ENCODE data around the gene SPG11.

SPG11 gene

DNA sequence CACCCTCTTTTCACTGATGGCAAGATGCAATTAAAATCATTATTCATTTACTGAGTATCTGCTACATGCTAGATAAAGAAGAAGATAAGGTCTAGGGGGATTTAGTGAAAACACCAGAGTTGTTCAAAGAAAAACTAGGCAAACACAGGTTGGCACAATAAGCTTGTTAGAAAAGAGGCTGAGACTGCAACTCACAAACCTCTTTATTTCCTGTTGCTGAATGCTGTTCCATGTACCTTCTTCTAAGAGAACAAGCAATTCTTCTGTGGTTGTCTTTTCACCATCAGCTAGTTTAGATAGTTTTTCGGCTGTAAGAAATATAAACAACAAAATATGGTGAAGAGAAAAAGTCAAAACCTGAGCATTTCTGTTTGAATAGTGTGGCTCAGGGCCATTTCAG is 65.4 kb downstream of the SPG11 start:
- Histone ChIP-seq H3K27ac (ENCODE audit: insufficient read depth in 1 of 2, low read depth in 1 of 2, low read length in 2 of 2, poor library complexity in 1 of 2, severe bottlenecking in 2 of 2) (no peak overlapping the region), H3K4me3 (ENCODE audit: control insufficient read depth in 1 of 7, extremely low read depth in 1 of 7, insufficient read depth in 4 of 7, low read depth in 2 of 7, low read length in 6 of 7) (no peak overlapping the region), H3K4me1 (ENCODE audit: control extremely low read depth in 1 of 4, control insufficient read depth in 4 of 4, insufficient read depth in 4 of 4, low read length in 3 of 4) (peaks cover 0 to 13% (median 6%) of the 10 kb centered on the region in 4 experiments), H3K27me3 (replicated peaks in 2 of 5; ENCODE audit: control insufficient read depth in 4 of 5, insufficient read depth in 5 of 5, low read length in 4 of 5) (no peaks in the 10 kb centered on the region), H3K36me3 (ENCODE audit: control insufficient read depth in 4 of 4, insufficient read depth in 4 of 4, low read length in 3 of 4) (peaks cover 22 to 57% (median 37%) of the 10 kb centered on the region in 4 experiments), H3K9me3 (ENCODE audit: control extremely low read depth in 1 of 5, control insufficient read depth in 4 of 5, insufficient read depth in 2 of 5, low read depth in 1 of 5, low read length in 4 of 5) (no peaks in the 10 kb centered on the region)
- no peak for DNase-seq
- ChIA-PET POLR2A (no interaction called here), CTCF (interaction anchor here (0.9 to 2.8 kb wide), 5 partner anchors 8 to 20 kb away, joined by 3 to 10 read pairs (median 5); no protein-coding TSS in a partner anchor)
- WGBS (ENCODE audit: insufficient coverage) = 71% methylated on average over 1 of the region's 1 CpG

DNA sequence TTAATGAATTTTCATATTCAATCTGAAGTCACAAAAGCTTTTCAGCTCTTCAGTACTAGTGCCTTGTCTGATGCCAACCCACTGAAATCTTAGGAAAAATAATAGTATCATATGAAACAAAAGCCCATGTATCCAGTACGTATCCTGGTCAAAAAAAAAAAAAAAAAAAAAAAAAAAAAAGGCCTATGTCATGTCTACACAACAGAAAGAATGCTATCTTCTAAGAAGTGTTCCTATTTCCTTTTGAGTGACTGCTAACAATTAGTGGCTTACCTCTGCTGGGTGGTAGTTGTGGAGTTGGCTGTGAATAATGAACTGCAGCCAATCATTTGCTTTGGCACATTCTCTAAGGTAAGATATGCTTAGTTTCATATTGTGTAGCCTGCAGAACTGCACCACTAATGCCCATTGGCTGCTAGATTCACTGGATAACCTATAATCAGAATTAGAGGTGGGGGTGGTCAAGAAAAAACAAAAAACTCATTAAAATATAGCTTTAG is 66.9 kb downstream of the SPG11 start:
- ChIA-PET CTCF (interaction anchor here (0.7 to 2.2 kb wide), 5 partner anchors 11 to 142 kb away, joined by 3 to 5 read pairs (median 4); no protein-coding TSS in a partner anchor), POLR2A (no interaction called here)
- Histone ChIP-seq H3K27me3 (replicated peaks in 2 of 5; ENCODE audit: control insufficient read depth in 4 of 5, insufficient read depth in 5 of 5, low read length in 4 of 5) (no peaks in the 10 kb centered on the region), H3K27ac (ENCODE audit: insufficient read depth in 1 of 2, low read depth in 1 of 2, low read length in 2 of 2, poor library complexity in 1 of 2, severe bottlenecking in 2 of 2) (no peak overlapping the region), H3K4me3 (ENCODE audit: control insufficient read depth in 1 of 7, extremely low read depth in 1 of 7, insufficient read depth in 4 of 7, low read depth in 2 of 7, low read length in 6 of 7) (no peak overlapping the region), H3K36me3 (ENCODE audit: control insufficient read depth in 4 of 4, insufficient read depth in 4 of 4, low read length in 3 of 4) (peaks cover 25 to 62% (median 36%) of the 10 kb centered on the region in 4 experiments), H3K4me1 (ENCODE audit: control extremely low read depth in 1 of 4, control insufficient read depth in 4 of 4, insufficient read depth in 4 of 4, low read length in 3 of 4) (peaks cover 0 to 13% (median 6%) of the 10 kb centered on the region in 4 experiments), H3K9me3 (ENCODE audit: control extremely low read depth in 1 of 5, control insufficient read depth in 4 of 5, insufficient read depth in 2 of 5, low read depth in 1 of 5, low read length in 4 of 5) (no peaks in the 10 kb centered on the region)
- DNase-seq = no peak
- WGBS (ENCODE audit: insufficient coverage) = no CpG with 5 or more reads among the region's 1 CpG

- WGBS (ENCODE audit: insufficient coverage) = 100% methylated on average over 3 of the region's 3 CpGs
- DNase-seq = no peak
- H3K27me3 ChIP-seq (replicated peaks in 2 of 5; ENCODE audit: control insufficient read depth in 4 of 5, insufficient read depth in 5 of 5, low read length in 4 of 5) = no peaks in the 10 kb centered on the region
- ChIA-PET CTCF (interaction anchor here (0.7 to 1.9 kb wide), 5 partner anchors 10 to 143 kb away, joined by 3 to 5 read pairs (median 4); no protein-coding TSS in a partner anchor), POLR2A (no interaction called here)
- peaks cover 25 to 68% (median 41%) of the 10 kb centered on the region in 4 experiments for H3K36me3 ChIP-seq (ENCODE audit: control insufficient read depth in 4 of 4, insufficient read depth in 4 of 4, low read length in 3 of 4)
- H3K4me3 ChIP-seq (ENCODE audit: control insufficient read depth in 1 of 7, extremely low read depth in 1 of 7, insufficient read depth in 4 of 7, low read depth in 2 of 7, low read length in 6 of 7) = no peak overlapping the region
- H3K4me1 ChIP-seq (ENCODE audit: control extremely low read depth in 1 of 4, control insufficient read depth in 4 of 4, insufficient read depth in 4 of 4, low read length in 3 of 4) = peaks cover 0 to 13% (median 6%) of the 10 kb centered on the region in 4 experiments
- no peaks in the 10 kb centered on the region for H3K9me3 ChIP-seq (ENCODE audit: control extremely low read depth in 1 of 5, control insufficient read depth in 4 of 5, insufficient read depth in 2 of 5, low read depth in 1 of 5, low read length in 4 of 5)
- no peak overlapping the region for H3K27ac ChIP-seq (ENCODE audit: insufficient read depth in 1 of 2, low read depth in 1 of 2, low read length in 2 of 2, poor library complexity in 1 of 2, severe bottlenecking in 2 of 2)
These were observed 67.6 kb downstream of the SPG11 start for GRCh38 chr15:44595656-44596510.

DNA sequence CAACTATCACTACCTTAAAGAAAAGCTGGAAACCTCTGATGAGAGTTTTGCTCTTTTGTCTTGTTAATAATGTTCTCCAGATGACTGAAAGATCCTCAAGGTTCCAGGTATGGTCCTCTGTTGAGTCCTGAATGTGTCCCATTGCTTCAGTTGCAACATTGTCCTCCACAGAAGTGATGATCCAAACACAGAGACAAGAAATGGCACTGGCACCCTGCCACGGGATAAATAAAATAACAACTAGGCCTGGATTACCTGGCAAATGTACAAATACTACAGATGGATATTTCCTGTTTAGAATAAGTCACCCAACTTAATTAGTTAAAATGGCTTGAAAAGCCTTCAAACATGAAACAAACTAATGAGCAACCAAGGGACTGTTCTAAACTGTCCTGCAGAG is 68.2 kb downstream of the SPG11 start:
- POLR2A ChIA-PET = no interaction called here
- H3K4me1 ChIP-seq (ENCODE audit: control extremely low read depth in 1 of 4, control insufficient read depth in 4 of 4, insufficient read depth in 4 of 4, low read length in 3 of 4) = peaks cover 0 to 13% (median 6%) of the 10 kb centered on the region in 4 experiments
- H3K4me3 ChIP-seq (ENCODE audit: control insufficient read depth in 1 of 7, extremely low read depth in 1 of 7, insufficient read depth in 4 of 7, low read depth in 2 of 7, low read length in 6 of 7) = no peak overlapping the region
- WGBS (ENCODE audit: insufficient coverage) = no CpG with 5 or more reads among the region's 1 CpG
- peaks cover 28 to 71% (median 47%) of the 10 kb centered on the region in 4 experiments for H3K36me3 ChIP-seq (ENCODE audit: control insufficient read depth in 4 of 4, insufficient read depth in 4 of 4, low read length in 3 of 4)
- no peak for DNase-seq
- no peaks in the 10 kb centered on the region for H3K9me3 ChIP-seq (ENCODE audit: control extremely low read depth in 1 of 5, control insufficient read depth in 4 of 5, insufficient read depth in 2 of 5, low read depth in 1 of 5, low read length in 4 of 5)
- CTCF ChIA-PET = interaction anchor here (1.5 to 1.9 kb wide), 2 partner anchors 11 to 143 kb away, joined by 4 to 5 read pairs; no protein-coding TSS in a partner anchor
- no peak overlapping the region for H3K27ac ChIP-seq (ENCODE audit: insufficient read depth in 1 of 2, low read depth in 1 of 2, low read length in 2 of 2, poor library complexity in 1 of 2, severe bottlenecking in 2 of 2)
- no peaks in the 10 kb centered on the region for H3K27me3 ChIP-seq (replicated peaks in 2 of 5; ENCODE audit: control insufficient read depth in 4 of 5, insufficient read depth in 5 of 5, low read length in 4 of 5)

- Histone ChIP-seq H3K27me3 (replicated peaks in 2 of 5; ENCODE audit: control insufficient read depth in 4 of 5, insufficient read depth in 5 of 5, low read length in 4 of 5) (no peaks in the 10 kb centered on the region), H3K4me1 (ENCODE audit: control extremely low read depth in 1 of 4, control insufficient read depth in 4 of 4, insufficient read depth in 4 of 4, low read length in 3 of 4) (peaks cover 0 to 4% (median 0%) of the 10 kb centered on the region in 4 experiments), H3K4me3 (ENCODE audit: control insufficient read depth in 1 of 7, extremely low read depth in 1 of 7, insufficient read depth in 4 of 7, low read depth in 2 of 7, low read length in 6 of 7) (no peak overlapping the region), H3K27ac (ENCODE audit: insufficient read depth in 1 of 2, low read depth in 1 of 2, low read length in 2 of 2, poor library complexity in 1 of 2, severe bottlenecking in 2 of 2) (no peak overlapping the region), H3K9me3 (ENCODE audit: control extremely low read depth in 1 of 5, control insufficient read depth in 4 of 5, insufficient read depth in 2 of 5, low read depth in 1 of 5, low read length in 4 of 5) (no peaks in the 10 kb centered on the region), H3K36me3 (ENCODE audit: control insufficient read depth in 4 of 4, insufficient read depth in 4 of 4, low read length in 3 of 4) (peaks cover 34 to 87% (median 55%) of the 10 kb centered on the region in 4 experiments)
- CTCF ChIA-PET = interaction anchor here (1.2 to 1.5 kb wide), 4 partner anchors 14 to 143 kb away, joined by 3 to 11 read pairs (median 6); partner anchors contain the start of gene TRIM69
- DNase-seq = peak; percentile 16 to 43 (median 27)
- POLR2A ChIA-PET = no interaction called here
- 97% methylated on average over 7 of the region's 7 CpGs for WGBS (ENCODE audit: insufficient coverage)
These were observed 70.3 kb downstream of the SPG11 start for GRCh38 chr15:44593042-44593736.

DNA sequence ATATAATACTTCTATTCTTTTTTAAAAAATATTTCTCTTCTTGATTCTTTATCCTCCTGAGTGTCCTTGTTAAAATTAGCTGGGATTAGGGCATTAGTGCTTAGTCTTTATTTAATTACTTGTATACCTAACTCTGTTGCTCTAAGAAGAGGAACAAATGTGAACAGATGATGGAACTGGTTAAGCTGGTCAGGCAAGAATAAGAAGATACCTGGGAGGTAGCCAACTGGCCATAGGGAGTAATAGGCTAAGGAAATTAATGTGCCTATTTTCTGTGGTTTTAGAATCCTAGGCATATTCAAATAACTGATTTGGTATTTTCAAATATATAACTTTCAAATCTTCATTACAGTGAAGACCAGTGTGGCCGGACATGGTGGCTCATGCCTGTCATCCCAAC is 72.1 kb downstream of the SPG11 start:
- Histone ChIP-seq H3K27me3 (replicated peaks in 2 of 5; ENCODE audit: control insufficient read depth in 4 of 5, insufficient read depth in 5 of 5, low read length in 4 of 5) (no peaks in the 10 kb centered on the region), H3K4me1 (ENCODE audit: control extremely low read depth in 1 of 4, control insufficient read depth in 4 of 4, insufficient read depth in 4 of 4, low read length in 3 of 4) (no peaks in the 10 kb centered on the region), H3K36me3 (ENCODE audit: control insufficient read depth in 4 of 4, insufficient read depth in 4 of 4, low read length in 3 of 4) (peaks cover 32 to 87% (median 54%) of the 10 kb centered on the region in 4 experiments), H3K4me3 (ENCODE audit: control insufficient read depth in 1 of 7, extremely low read depth in 1 of 7, insufficient read depth in 4 of 7, low read depth in 2 of 7, low read length in 6 of 7) (no peak overlapping the region), H3K27ac (ENCODE audit: insufficient read depth in 1 of 2, low read depth in 1 of 2, low read length in 2 of 2, poor library complexity in 1 of 2, severe bottlenecking in 2 of 2) (no peak overlapping the region), H3K9me3 (ENCODE audit: control extremely low read depth in 1 of 5, control insufficient read depth in 4 of 5, insufficient read depth in 2 of 5, low read depth in 1 of 5, low read length in 4 of 5) (no peaks in the 10 kb centered on the region)
- 100% methylated on average over 1 of the region's 1 CpG for WGBS (ENCODE audit: insufficient coverage)
- DNase-seq = no peak
- CTCF ChIA-PET = interaction anchor here (1.3 kb wide), 1 partner anchor 13 kb away, joined by 7 read pairs; no protein-coding TSS in a partner anchor
- POLR2A ChIA-PET = no interaction called here

All from common myeloid progenitor, CD34-positive (primary cell).